Measurements from ENCODE around the gene PCBP1.

Gene PCBP1

GRCh38 chr2:70089220-70089982, 2.1 kb downstream of the PCBP1 start:
- Histone ChIP-seq H3K23ac (ENCODE audit: low read length) (no peak overlapping the region), H3K27ac (ENCODE audit: low read depth, low read length) (peak overlapping the region; percentile 35), H3K27me3 (ENCODE audit: insufficient read depth, low read length) (no peaks in the 10 kb centered on the region), H2BK5ac (ENCODE audit: low read depth, low read length, poor library complexity) (peak overlapping the region; percentile 15), H3K9me3 (ENCODE audit: insufficient read depth, low read depth, low read length) (no peaks in the 10 kb centered on the region), H3K79me1 (ENCODE audit: low read length) (peaks cover 34% of the 10 kb centered on the region), H2AFZ (ENCODE audit: insufficient read depth, low read length, poor library complexity) (no peak overlapping the region), H3K79me2 (ENCODE audit: control insufficient read depth, insufficient read depth, low read length, poor library complexity) (peaks cover 23% of the 10 kb centered on the region), H4K12ac (ENCODE audit: low read depth, low read length) (no peak overlapping the region), H4K91ac (ENCODE audit: low read depth, low read length) (peak overlapping the region; percentile 55), H3K18ac (ENCODE audit: low read length) (no peak overlapping the region), H3K4ac (ENCODE audit: low read depth, low read length) (peak overlapping the region; percentile 8), H3K4me3 (ENCODE audit: low read depth, low read length) (peak overlapping the region; percentile 69), H4K8ac (ENCODE audit: low read depth, low read length) (peak overlapping the region; percentile 33), H2BK12ac (ENCODE audit: low read length) (no peak overlapping the region), H2BK120ac (ENCODE audit: insufficient read depth, low read length, poor library complexity) (no peak overlapping the region), H2AK5ac (ENCODE audit: low read length) (no peak overlapping the region), H3K4me1 (ENCODE audit: control insufficient read depth in 1 of 2, insufficient read depth in 2 of 2, low read length in 2 of 2) (peaks cover 3 to 10% of the 10 kb centered on the region in 2 experiments), H3K9ac (ENCODE audit: low read length) (peak overlapping the region; percentile 61), H3K36me3 (ENCODE audit: control insufficient read depth in 1 of 2, insufficient read depth in 2 of 2, low read length in 2 of 2) (peaks cover 7% of the 10 kb centered on the region in 2 experiments), H3K14ac (ENCODE audit: low read length) (peak overlapping the region; percentile 33), H3K4me2 (ENCODE audit: low read length) (peak overlapping the region; percentile 77)
- WGBS (ENCODE audit: extremely low coverage, insufficient coverage, insufficient read length): no CpG with 5 or more reads among the region's 11 CpGs
- peak in 1 of 2 donors; percentile 58 for DNase-seq

DNA sequence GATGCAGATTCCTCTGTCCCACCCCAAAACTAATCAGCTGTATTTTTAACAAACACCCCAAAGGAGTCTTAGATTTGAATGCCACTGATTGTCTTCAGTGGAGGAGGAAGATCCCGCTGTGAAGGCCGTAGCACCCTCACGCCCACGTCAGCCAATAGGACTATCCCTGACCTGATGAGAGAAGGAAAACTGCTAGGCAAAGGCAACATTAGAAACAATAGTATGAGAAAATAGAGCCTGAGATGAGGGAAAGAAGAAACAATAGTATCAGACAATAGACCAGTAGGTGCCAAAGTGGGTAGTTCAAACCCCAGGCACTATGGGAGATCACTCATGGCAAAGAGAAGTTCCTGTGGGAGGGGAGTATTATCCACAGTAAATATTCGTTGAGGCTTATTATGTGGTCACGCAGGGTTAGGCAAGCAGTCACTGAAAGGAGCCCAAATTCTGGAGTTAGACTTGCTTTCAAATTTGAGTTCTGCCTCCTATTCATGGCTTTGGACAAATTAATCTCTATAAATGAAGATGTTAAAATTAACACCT, 2.8 kb downstream of the PCBP1 start:
- no peak overlapping the region for H3K23ac ChIP-seq (ENCODE audit: low read length)
- no peak overlapping the region for H4K12ac ChIP-seq (ENCODE audit: low read depth, low read length)
- H3K36me3 ChIP-seq (ENCODE audit: control insufficient read depth in 1 of 2, insufficient read depth in 2 of 2, low read length in 2 of 2): peaks cover 7% of the 10 kb centered on the region in 2 experiments
- peak overlapping the region; percentile 77 for H3K4me2 ChIP-seq (ENCODE audit: low read length)
- no peak overlapping the region for H3K4me3 ChIP-seq (ENCODE audit: low read depth, low read length)
- no peak overlapping the region for H2AFZ ChIP-seq (ENCODE audit: insufficient read depth, low read length, poor library complexity)
- H4K8ac ChIP-seq (ENCODE audit: low read depth, low read length): no peak overlapping the region
- H3K18ac ChIP-seq (ENCODE audit: low read length): no peak overlapping the region
- H2BK5ac ChIP-seq (ENCODE audit: low read depth, low read length, poor library complexity): no peak overlapping the region
- DNase-seq: no peak
- H3K4me1 ChIP-seq (ENCODE audit: control insufficient read depth in 1 of 2, insufficient read depth in 2 of 2, low read length in 2 of 2): peaks cover 0 to 7% of the 10 kb centered on the region in 2 experiments
- WGBS (ENCODE audit: extremely low coverage, insufficient coverage, insufficient read length): no CpG with 5 or more reads among the region's 6 CpGs
- H3K9ac ChIP-seq (ENCODE audit: low read length): no peak overlapping the region
- H3K4ac ChIP-seq (ENCODE audit: low read depth, low read length): no peak overlapping the region
- no peak overlapping the region for H3K14ac ChIP-seq (ENCODE audit: low read length)
- H4K91ac ChIP-seq (ENCODE audit: low read depth, low read length): no peak overlapping the region
- H2BK120ac ChIP-seq (ENCODE audit: insufficient read depth, low read length, poor library complexity): no peak overlapping the region
- H3K27me3 ChIP-seq (ENCODE audit: insufficient read depth, low read length): no peaks in the 10 kb centered on the region
- H3K79me1 ChIP-seq (ENCODE audit: low read length): peaks cover 31% of the 10 kb centered on the region
- H3K27ac ChIP-seq (ENCODE audit: low read depth, low read length): no peak overlapping the region
- H3K79me2 ChIP-seq (ENCODE audit: control insufficient read depth, insufficient read depth, low read length, poor library complexity): peaks cover 23% of the 10 kb centered on the region
- H2AK5ac ChIP-seq (ENCODE audit: low read length): no peak overlapping the region
- H3K9me3 ChIP-seq (ENCODE audit: insufficient read depth, low read depth, low read length): no peaks in the 10 kb centered on the region
- no peak overlapping the region for H2BK12ac ChIP-seq (ENCODE audit: low read length)

- Histone ChIP-seq H3K4ac (ENCODE audit: low read depth, low read length) (no peak overlapping the region), H2BK120ac (ENCODE audit: insufficient read depth, low read length, poor library complexity) (no peak overlapping the region), H3K4me3 (ENCODE audit: low read depth, low read length) (no peak overlapping the region), H3K4me2 (ENCODE audit: low read length) (no peak overlapping the region), H2BK5ac (ENCODE audit: low read depth, low read length, poor library complexity) (no peak overlapping the region), H3K9me3 (ENCODE audit: insufficient read depth, low read depth, low read length) (no peaks in the 10 kb centered on the region), H4K12ac (ENCODE audit: low read depth, low read length) (no peak overlapping the region), H3K36me3 (ENCODE audit: control insufficient read depth in 1 of 2, insufficient read depth in 2 of 2, low read length in 2 of 2) (peaks cover 7% of the 10 kb centered on the region in 2 experiments), H2BK12ac (ENCODE audit: low read length) (no peak overlapping the region), H4K91ac (ENCODE audit: low read depth, low read length) (no peak overlapping the region), H2AK5ac (ENCODE audit: low read length) (no peak overlapping the region), H3K14ac (ENCODE audit: low read length) (no peak overlapping the region), H2AFZ (ENCODE audit: insufficient read depth, low read length, poor library complexity) (no peak overlapping the region), H4K8ac (ENCODE audit: low read depth, low read length) (no peak overlapping the region), H3K23ac (ENCODE audit: low read length) (no peak overlapping the region), H3K27ac (ENCODE audit: low read depth, low read length) (no peak overlapping the region), H3K79me1 (ENCODE audit: low read length) (peaks cover 29% of the 10 kb centered on the region), H3K18ac (ENCODE audit: low read length) (no peak overlapping the region), H3K79me2 (ENCODE audit: control insufficient read depth, insufficient read depth, low read length, poor library complexity) (peaks cover 23% of the 10 kb centered on the region), H3K27me3 (ENCODE audit: insufficient read depth, low read length) (no peaks in the 10 kb centered on the region), H3K9ac (ENCODE audit: low read length) (no peak overlapping the region), H3K4me1 (ENCODE audit: control insufficient read depth in 1 of 2, insufficient read depth in 2 of 2, low read length in 2 of 2) (peaks cover 0 to 2% of the 10 kb centered on the region in 2 experiments)
- DNase-seq: no peak
- no CpG with 5 or more reads among the region's 4 CpGs for WGBS (ENCODE audit: extremely low coverage, insufficient coverage, insufficient read length)
Measured at GRCh38 chr2:70090706-70091334, 3.5 kb downstream of the PCBP1 start.

DNA sequence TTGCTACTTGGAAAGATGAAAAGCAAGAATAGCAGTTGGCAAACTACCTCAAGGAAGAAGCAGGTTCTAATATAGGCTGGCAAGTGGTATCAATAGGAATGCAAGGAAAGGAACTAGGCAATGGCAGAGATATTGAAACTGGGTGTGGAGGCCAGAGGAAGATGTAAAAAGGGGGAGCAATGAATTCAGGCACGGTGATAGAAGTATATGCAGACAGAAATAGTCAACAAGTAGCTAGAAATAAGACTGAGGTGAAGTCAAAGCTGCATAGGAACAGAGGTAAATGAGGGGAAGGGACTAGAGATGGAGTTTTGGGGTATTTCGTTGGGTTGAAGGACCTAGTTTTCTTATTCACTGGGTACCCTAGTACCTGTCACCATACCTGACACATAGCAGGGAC, 4.1 kb downstream of the PCBP1 start:
- Histone ChIP-seq H2AFZ (ENCODE audit: insufficient read depth, low read length, poor library complexity) (no peak overlapping the region), H3K9ac (ENCODE audit: low read length) (no peak overlapping the region), H4K8ac (ENCODE audit: low read depth, low read length) (no peak overlapping the region), H3K27ac (ENCODE audit: low read depth, low read length) (no peak overlapping the region), H3K79me2 (ENCODE audit: control insufficient read depth, insufficient read depth, low read length, poor library complexity) (peaks cover 19% of the 10 kb centered on the region), H2BK12ac (ENCODE audit: low read length) (no peak overlapping the region), H3K4me2 (ENCODE audit: low read length) (no peak overlapping the region), H3K18ac (ENCODE audit: low read length) (no peak overlapping the region), H4K91ac (ENCODE audit: low read depth, low read length) (no peak overlapping the region), H2BK120ac (ENCODE audit: insufficient read depth, low read length, poor library complexity) (no peak overlapping the region), H3K9me3 (ENCODE audit: insufficient read depth, low read depth, low read length) (no peaks in the 10 kb centered on the region), H3K79me1 (ENCODE audit: low read length) (peaks cover 24% of the 10 kb centered on the region), H4K12ac (ENCODE audit: low read depth, low read length) (no peak overlapping the region), H2AK5ac (ENCODE audit: low read length) (no peak overlapping the region), H3K27me3 (ENCODE audit: insufficient read depth, low read length) (no peaks in the 10 kb centered on the region), H3K36me3 (ENCODE audit: control insufficient read depth in 1 of 2, insufficient read depth in 2 of 2, low read length in 2 of 2) (peaks cover 7% of the 10 kb centered on the region in 2 experiments), H3K4ac (ENCODE audit: low read depth, low read length) (no peak overlapping the region), H3K4me1 (ENCODE audit: control insufficient read depth in 1 of 2, insufficient read depth in 2 of 2, low read length in 2 of 2) (no peaks in the 10 kb centered on the region), H3K4me3 (ENCODE audit: low read depth, low read length) (no peak overlapping the region), H3K14ac (ENCODE audit: low read length) (no peak overlapping the region), H3K23ac (ENCODE audit: low read length) (no peak overlapping the region), H2BK5ac (ENCODE audit: low read depth, low read length, poor library complexity) (no peak overlapping the region)
- no peak for DNase-seq
- WGBS (ENCODE audit: extremely low coverage, insufficient coverage, insufficient read length): no CpG with 5 or more reads among the region's 2 CpGs
